Testis (tissue), 2 donors: ENCODE results near the gene ARRDC3.

ENCODE experiments used
- POLR2A ChIP-seq: fragments of 450-650 bp; IDR thresholded peaks from one replicate; pipeline ENCODE4 v1.6.1; 2017; ENCODE audit warnings: antibody characterized with exemption, mild to moderate bottlenecking, moderate library complexity
- TF ChIP-seq, protein P1 (sequence below), 3 experiments: fragments of 450-650 bp in 2 of 3; fragments of 200-600 bp in 1 of 3; sonication (generic) in 1 of 3; IDR thresholded peaks; one replicate each; pipeline ENCODE4 v1.5.1; 2016 to 2019; ENCODE audit warnings: antibody characterized with exemption in 3 of 3, mild to moderate bottlenecking in 2 of 3, moderate library complexity in 1 of 3

DNA sequence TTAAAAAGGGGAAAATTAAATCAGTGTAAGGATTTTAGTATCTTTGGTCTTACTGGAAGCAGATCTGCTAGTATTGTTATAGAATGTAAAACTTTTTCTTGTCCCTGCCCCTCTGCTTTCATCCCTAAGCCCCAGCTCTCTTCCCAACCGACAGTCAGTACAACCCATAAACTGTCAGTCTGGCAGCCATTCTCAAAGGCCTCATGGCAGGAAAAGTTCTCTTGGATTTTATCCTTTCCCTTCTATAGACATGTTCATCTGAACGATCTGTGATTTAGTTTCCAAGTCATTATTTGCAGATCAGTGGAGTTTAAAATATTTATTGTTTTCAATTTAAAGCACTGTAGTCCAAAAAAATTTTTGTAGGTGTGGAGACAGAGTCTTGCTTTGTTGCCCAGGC lies 39.2 kb downstream of the ARRDC3 start:
- TF ChIP-seq, protein P1, sequence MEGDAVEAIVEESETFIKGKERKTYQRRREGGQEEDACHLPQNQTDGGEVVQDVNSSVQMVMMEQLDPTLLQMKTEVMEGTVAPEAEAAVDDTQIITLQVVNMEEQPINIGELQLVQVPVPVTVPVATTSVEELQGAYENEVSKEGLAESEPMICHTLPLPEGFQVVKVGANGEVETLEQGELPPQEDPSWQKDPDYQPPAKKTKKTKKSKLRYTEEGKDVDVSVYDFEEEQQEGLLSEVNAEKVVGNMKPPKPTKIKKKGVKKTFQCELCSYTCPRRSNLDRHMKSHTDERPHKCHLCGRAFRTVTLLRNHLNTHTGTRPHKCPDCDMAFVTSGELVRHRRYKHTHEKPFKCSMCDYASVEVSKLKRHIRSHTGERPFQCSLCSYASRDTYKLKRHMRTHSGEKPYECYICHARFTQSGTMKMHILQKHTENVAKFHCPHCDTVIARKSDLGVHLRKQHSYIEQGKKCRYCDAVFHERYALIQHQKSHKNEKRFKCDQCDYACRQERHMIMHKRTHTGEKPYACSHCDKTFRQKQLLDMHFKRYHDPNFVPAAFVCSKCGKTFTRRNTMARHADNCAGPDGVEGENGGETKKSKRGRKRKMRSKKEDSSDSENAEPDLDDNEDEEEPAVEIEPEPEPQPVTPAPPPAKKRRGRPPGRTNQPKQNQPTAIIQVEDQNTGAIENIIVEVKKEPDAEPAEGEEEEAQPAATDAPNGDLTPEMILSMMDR (IDR thresholded peaks at IDR 0.05): no peak
- no peak for TF ChIP-seq POLR2A
